Measurements from ENCODE around the gene CCDC88C. TPM values are rescaled to one million over a fixed set of nuclear protein-coding genes. Genes with fewer than 3 reads are reported as not detected.

The CCDC88C gene
- total RNA-seq, 2 donors from 2014 or later, result 4.0 to 4.4 TPM

GRCh38 chr14:91294153-91294552 is 123.5 kb downstream of the CCDC88C start:
- H3K4me1 ChIP-seq, result peaks cover 0 to 8% of the 10 kb centered on the region in 2 donors
- no peak overlapping the region for H3K27ac ChIP-seq
- TF ChIP-seq CTCF (IDR thresholded peaks at IDR 0.05), result no peak
- DNase-seq (ENCODE audit: low spot score), result no peak
- no peaks in the 10 kb centered on the region for H3K27me3 ChIP-seq
- no peaks in the 10 kb centered on the region for H3K9me3 ChIP-seq
- H3K36me3 ChIP-seq, result no peaks in the 10 kb centered on the region
- H3K4me3 ChIP-seq, result no peak overlapping the region

- Histone ChIP-seq H3K27ac (no peak overlapping the region), H3K27me3 (no peaks in the 10 kb centered on the region), H3K36me3 (no peaks in the 10 kb centered on the region), H3K4me1 (peaks cover 0 to 7% of the 10 kb centered on the region in 2 donors), H3K4me3 (no peak overlapping the region), H3K9me3 (no peaks in the 10 kb centered on the region)
- DNase-seq (ENCODE audit: low spot score), result no peak
- TF ChIP-seq CTCF (IDR thresholded peaks at IDR 0.05), result no peak
Measured at GRCh38 chr14:91293281-91293680, 124.3 kb downstream of the CCDC88C start.

GRCh38 chr14:91292491-91292890 is 125.1 kb downstream of the CCDC88C start:
- no peak for DNase-seq (ENCODE audit: low spot score)
- Histone ChIP-seq H3K27me3 (no peaks in the 10 kb centered on the region), H3K9me3 (no peaks in the 10 kb centered on the region), H3K36me3 (no peaks in the 10 kb centered on the region), H3K4me1 (peaks cover 0 to 3% of the 10 kb centered on the region in 2 donors), H3K4me3 (no peak overlapping the region), H3K27ac (no peak overlapping the region)
- no peak for TF ChIP-seq CTCF (IDR thresholded peaks at IDR 0.05)

- Histone ChIP-seq H3K36me3 (no peaks in the 10 kb centered on the region), H3K4me3 (no peak overlapping the region), H3K4me1 (peaks cover 0 to 3% of the 10 kb centered on the region in 2 donors), H3K27ac (no peak overlapping the region), H3K27me3 (no peaks in the 10 kb centered on the region), H3K9me3 (no peaks in the 10 kb centered on the region)
- DNase-seq (ENCODE audit: low spot score), result no peak
- no peak for TF ChIP-seq CTCF (IDR thresholded peaks at IDR 0.05)
Measured at GRCh38 chr14:91291786-91292405, 125.7 kb downstream of the CCDC88C start.

- DNase-seq (ENCODE audit: low spot score), result no peak
- H3K36me3 ChIP-seq, result no peaks in the 10 kb centered on the region
- H3K27ac ChIP-seq, result no peak overlapping the region
- no peaks in the 10 kb centered on the region for H3K27me3 ChIP-seq
- H3K4me1 ChIP-seq, result peaks cover 0 to 3% of the 10 kb centered on the region in 2 donors
- H3K9me3 ChIP-seq, result no peaks in the 10 kb centered on the region
- no peak overlapping the region for H3K4me3 ChIP-seq
- no peak for TF ChIP-seq CTCF (IDR thresholded peaks at IDR 0.05)
Measured at GRCh38 chr14:91290986-91291385, 126.6 kb downstream of the CCDC88C start.

GRCh38 chr14:91289464-91289863 is 128.2 kb downstream of the CCDC88C start:
- TF ChIP-seq CTCF (IDR thresholded peaks at IDR 0.05), result no peak
- Histone ChIP-seq H3K27me3 (no peaks in the 10 kb centered on the region), H3K27ac (no peak overlapping the region), H3K4me1 (peaks cover 0 to 12% of the 10 kb centered on the region in 2 donors), H3K4me3 (no peak overlapping the region), H3K36me3 (no peaks in the 10 kb centered on the region), H3K9me3 (no peaks in the 10 kb centered on the region)
- no peak for DNase-seq (ENCODE audit: low spot score)

Measured in right atrium auricular region (tissue), 2 donors.